ENCODE results near the gene TIMP1.

The TIMP1 gene

DNA sequence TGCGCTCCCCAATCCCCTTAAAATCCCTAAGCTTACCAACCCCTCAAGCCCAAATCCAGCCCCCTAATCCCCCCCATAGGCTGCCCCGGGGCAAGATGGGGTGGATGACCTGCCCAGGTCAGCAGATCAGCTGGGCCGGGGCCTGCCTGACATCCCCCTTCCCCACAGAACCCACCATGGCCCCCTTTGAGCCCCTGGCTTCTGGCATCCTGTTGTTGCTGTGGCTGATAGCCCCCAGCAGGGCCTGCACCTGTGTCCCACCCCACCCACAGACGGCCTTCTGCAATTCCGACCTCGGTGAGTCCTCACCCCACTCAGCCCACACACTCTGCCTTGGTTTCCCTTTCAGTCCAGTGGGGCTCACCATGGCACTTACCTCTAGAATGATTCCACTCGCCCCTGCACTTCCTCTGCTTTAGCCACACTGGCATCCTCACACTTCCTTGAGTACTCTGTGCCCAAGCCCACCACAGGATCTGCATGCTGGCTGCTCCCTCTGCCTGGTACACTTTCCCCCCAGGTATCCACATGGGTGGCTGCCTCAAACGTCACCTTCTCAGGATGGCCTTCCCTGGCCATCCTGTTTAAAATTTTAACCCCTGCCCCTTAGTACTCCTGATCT lies 1.1 kb downstream of the TIMP1 start:
- peak overlapping the region; percentile 21 for H3K4me3 ChIP-seq (ENCODE audit: insufficient read length, low read depth)
- no peak for TF ChIP-seq SUZ12 (IDR thresholded peaks at IDR 0.05; ENCODE audit: extremely low read depth, insufficient read depth, insufficient read length)
- no peak for TF ChIP-seq YY1 (IDR thresholded peaks at IDR 0.05; ENCODE audit: insufficient read depth, insufficient read length)
- TF ChIP-seq ZNF274 (IDR thresholded peaks at IDR 0.05; ENCODE audit: low read depth, low read length): no peak
- H3K9ac ChIP-seq (ENCODE audit: insufficient read length, low read depth): no peak overlapping the region
- no peak for DNase-seq (ENCODE audit: low read depth, low spot score)
- H3K36me3 ChIP-seq (ENCODE audit: insufficient read depth, insufficient read length, low read length): peaks cover 37% of the 10 kb centered on the region
- H3K4me1 ChIP-seq (ENCODE audit: insufficient read depth, insufficient read length): peaks cover 9% of the 10 kb centered on the region
- no peaks in the 10 kb centered on the region for H3K27me3 ChIP-seq (ENCODE audit: insufficient read depth, insufficient read length)
- H3K9me3 ChIP-seq (ENCODE audit: insufficient read depth, low read length): no peaks in the 10 kb centered on the region

DNA sequence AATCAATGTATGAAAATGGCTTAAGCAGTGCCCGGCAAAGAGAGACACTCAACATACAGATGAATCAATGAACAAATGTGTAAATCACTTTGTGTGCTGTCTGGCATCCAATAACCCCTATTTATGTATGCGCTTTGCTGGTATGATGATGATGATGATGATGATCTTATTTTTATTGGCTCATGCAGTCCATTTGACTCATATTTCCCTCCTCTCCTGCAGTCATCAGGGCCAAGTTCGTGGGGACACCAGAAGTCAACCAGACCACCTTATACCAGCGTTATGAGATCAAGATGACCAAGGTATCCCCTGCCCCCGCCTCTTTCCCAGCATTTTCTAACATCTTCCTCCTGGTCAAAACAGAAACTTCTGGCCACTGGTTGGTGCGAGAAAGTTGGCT lies 2.5 kb downstream of the TIMP1 start:
- H3K4me1 ChIP-seq (ENCODE audit: insufficient read depth, insufficient read length): peaks cover 4% of the 10 kb centered on the region
- TF ChIP-seq SUZ12 (IDR thresholded peaks at IDR 0.05; ENCODE audit: extremely low read depth, insufficient read depth, insufficient read length): no peak
- TF ChIP-seq ZNF274 (IDR thresholded peaks at IDR 0.05; ENCODE audit: low read depth, low read length): no peak
- TF ChIP-seq YY1 (IDR thresholded peaks at IDR 0.05; ENCODE audit: insufficient read depth, insufficient read length): no peak
- no peaks in the 10 kb centered on the region for H3K27me3 ChIP-seq (ENCODE audit: insufficient read depth, insufficient read length)
- H3K9ac ChIP-seq (ENCODE audit: insufficient read length, low read depth): no peak overlapping the region
- no peaks in the 10 kb centered on the region for H3K9me3 ChIP-seq (ENCODE audit: insufficient read depth, low read length)
- DNase-seq (ENCODE audit: low read depth, low spot score): no peak
- no peak overlapping the region for H3K4me3 ChIP-seq (ENCODE audit: insufficient read length, low read depth)
- peaks cover 37% of the 10 kb centered on the region for H3K36me3 ChIP-seq (ENCODE audit: insufficient read depth, insufficient read length, low read length)

DNA sequence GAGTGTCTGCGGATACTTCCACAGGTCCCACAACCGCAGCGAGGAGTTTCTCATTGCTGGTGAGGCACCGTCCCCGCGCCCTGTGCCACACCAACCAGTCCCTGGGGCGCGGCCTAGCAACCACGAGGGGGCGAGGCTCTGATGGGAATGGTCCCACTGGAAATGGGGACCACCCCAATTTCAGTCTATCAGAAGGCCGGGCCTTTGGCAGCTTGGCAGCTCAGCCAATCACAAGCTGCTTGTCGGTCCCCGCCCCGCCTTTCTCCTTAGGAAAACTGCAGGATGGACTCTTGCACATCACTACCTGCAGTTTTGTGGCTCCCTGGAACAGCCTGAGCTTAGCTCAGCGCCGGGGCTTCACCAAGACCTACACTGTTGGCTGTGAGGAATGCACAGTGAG lies 3.0 kb downstream of the TIMP1 start:
- Histone ChIP-seq H3K4me3 (ENCODE audit: insufficient read length, low read depth) (no peak overlapping the region), H3K9ac (ENCODE audit: insufficient read length, low read depth) (no peak overlapping the region)
- TF ChIP-seq YY1 (IDR thresholded peaks at IDR 0.05; ENCODE audit: insufficient read depth, insufficient read length) (no peak), ZNF274 (IDR thresholded peaks at IDR 0.05; ENCODE audit: low read depth, low read length) (no peak), SUZ12 (IDR thresholded peaks at IDR 0.05; ENCODE audit: extremely low read depth, insufficient read depth, insufficient read length) (no peak)

DNA sequence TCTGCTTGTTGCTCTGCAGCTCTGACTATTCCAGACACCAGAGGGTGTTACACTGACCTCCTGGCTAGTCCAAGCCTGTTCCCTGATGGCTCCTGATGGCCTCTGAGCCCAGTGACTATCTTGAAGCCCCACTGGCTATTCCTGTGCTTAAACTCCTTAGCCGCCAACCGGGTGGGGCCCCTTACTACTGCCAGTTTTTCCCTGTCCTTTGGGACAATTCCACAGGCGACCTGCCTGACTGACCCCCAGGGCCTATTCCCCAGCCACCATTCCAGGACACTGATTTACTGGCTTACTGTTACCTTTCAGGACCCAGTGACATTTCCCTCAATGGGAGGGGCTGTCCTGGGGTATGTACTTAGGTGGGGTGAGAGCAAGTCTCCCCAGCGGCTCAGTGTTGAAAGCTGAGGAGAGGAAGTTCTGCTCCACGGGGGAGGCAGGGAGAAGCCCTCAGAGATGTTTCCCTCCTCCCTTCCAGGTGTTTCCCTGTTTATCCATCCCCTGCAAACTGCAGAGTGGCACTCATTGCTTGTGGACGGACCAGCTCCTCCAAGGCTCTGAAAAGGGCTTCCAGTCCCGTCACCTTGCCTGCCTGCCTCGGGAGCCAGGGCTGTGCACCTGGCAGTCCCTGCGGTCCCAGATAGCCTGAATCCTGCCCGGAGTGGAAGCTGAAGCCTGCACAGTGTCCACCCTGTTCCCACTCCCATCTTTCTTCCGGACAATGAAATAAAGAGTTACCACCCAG lies 4.0 kb downstream of the TIMP1 start:
- Histone ChIP-seq H3K4me3 (ENCODE audit: insufficient read length, low read depth) (no peak overlapping the region), H3K9me3 (ENCODE audit: insufficient read depth, low read length) (no peaks in the 10 kb centered on the region), H3K36me3 (ENCODE audit: insufficient read depth, insufficient read length, low read length) (peaks cover 37% of the 10 kb centered on the region), H3K27me3 (ENCODE audit: insufficient read depth, insufficient read length) (no peaks in the 10 kb centered on the region), H3K9ac (ENCODE audit: insufficient read length, low read depth) (no peak overlapping the region), H3K4me1 (ENCODE audit: insufficient read depth, insufficient read length) (peaks cover 4% of the 10 kb centered on the region)
- TF ChIP-seq SUZ12 (IDR thresholded peaks at IDR 0.05; ENCODE audit: extremely low read depth, insufficient read depth, insufficient read length): no peak
- no peak for TF ChIP-seq ZNF274 (IDR thresholded peaks at IDR 0.05; ENCODE audit: low read depth, low read length)
- no peak for TF ChIP-seq YY1 (IDR thresholded peaks at IDR 0.05; ENCODE audit: insufficient read depth, insufficient read length)
- DNase-seq (ENCODE audit: low read depth, low spot score): no peak

More for the DNA sequence above, 3.0 kb downstream of the TIMP1 start:
- H3K9me3 ChIP-seq (ENCODE audit: insufficient read depth, low read length): no peaks in the 10 kb centered on the region
- no peak for DNase-seq (ENCODE audit: low read depth, low spot score)
- peaks cover 4% of the 10 kb centered on the region for H3K4me1 ChIP-seq (ENCODE audit: insufficient read depth, insufficient read length)
- peaks cover 37% of the 10 kb centered on the region for H3K36me3 ChIP-seq (ENCODE audit: insufficient read depth, insufficient read length, low read length)
- H3K27me3 ChIP-seq (ENCODE audit: insufficient read depth, insufficient read length): no peaks in the 10 kb centered on the region

DNA sequence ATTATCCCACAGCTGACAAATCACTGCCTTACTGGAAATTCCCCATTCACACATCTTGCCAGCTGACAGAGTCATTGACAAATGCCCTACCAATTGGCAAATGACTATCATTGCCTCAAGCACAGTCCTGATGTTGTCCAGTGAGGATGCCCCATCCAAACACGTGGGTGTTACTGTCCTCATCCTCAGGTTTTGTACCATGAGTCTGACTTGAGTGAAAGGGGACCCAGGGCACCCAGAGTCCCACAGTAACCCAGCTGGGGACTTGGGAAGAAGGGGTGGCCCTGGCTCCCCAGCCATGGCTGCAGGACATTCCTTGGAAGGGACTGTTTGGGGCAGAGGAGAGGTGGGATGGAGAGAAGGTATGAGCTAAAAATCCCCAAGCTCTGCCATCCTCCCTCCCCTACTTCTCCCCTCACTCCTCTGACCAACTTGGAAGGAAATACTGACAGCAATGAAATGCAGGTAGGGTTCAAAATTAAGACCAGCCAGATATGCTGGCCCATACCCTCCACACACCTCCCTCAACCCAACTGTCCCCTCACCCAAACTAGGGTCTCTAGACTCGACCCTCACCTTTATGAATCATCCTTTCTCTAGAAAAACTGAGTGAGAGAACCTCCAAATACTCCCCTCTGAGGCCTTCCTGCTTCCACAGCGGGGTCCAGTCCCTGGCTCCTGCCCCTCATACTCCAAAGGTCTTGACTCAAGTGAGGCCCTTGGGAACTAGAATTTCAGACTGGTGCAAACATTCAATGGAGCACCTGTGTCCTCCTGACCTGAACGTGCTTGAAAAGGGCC lies 5.1 kb downstream of the TIMP1 start:
- H3K4me1 ChIP-seq (ENCODE audit: insufficient read depth, insufficient read length): peaks cover 4% of the 10 kb centered on the region
- no peak overlapping the region for H3K9ac ChIP-seq (ENCODE audit: insufficient read length, low read depth)
- H3K9me3 ChIP-seq (ENCODE audit: insufficient read depth, low read length): no peaks in the 10 kb centered on the region
- H3K36me3 ChIP-seq (ENCODE audit: insufficient read depth, insufficient read length, low read length): peaks cover 37% of the 10 kb centered on the region
- DNase-seq (ENCODE audit: low read depth, low spot score): no peak
- no peak for TF ChIP-seq ZNF274 (IDR thresholded peaks at IDR 0.05; ENCODE audit: low read depth, low read length)
- no peak for TF ChIP-seq SUZ12 (IDR thresholded peaks at IDR 0.05; ENCODE audit: extremely low read depth, insufficient read depth, insufficient read length)
- no peak for TF ChIP-seq YY1 (IDR thresholded peaks at IDR 0.05; ENCODE audit: insufficient read depth, insufficient read length)
- no peaks in the 10 kb centered on the region for H3K27me3 ChIP-seq (ENCODE audit: insufficient read depth, insufficient read length)
- no peak overlapping the region for H3K4me3 ChIP-seq (ENCODE audit: insufficient read length, low read depth)

DNA sequence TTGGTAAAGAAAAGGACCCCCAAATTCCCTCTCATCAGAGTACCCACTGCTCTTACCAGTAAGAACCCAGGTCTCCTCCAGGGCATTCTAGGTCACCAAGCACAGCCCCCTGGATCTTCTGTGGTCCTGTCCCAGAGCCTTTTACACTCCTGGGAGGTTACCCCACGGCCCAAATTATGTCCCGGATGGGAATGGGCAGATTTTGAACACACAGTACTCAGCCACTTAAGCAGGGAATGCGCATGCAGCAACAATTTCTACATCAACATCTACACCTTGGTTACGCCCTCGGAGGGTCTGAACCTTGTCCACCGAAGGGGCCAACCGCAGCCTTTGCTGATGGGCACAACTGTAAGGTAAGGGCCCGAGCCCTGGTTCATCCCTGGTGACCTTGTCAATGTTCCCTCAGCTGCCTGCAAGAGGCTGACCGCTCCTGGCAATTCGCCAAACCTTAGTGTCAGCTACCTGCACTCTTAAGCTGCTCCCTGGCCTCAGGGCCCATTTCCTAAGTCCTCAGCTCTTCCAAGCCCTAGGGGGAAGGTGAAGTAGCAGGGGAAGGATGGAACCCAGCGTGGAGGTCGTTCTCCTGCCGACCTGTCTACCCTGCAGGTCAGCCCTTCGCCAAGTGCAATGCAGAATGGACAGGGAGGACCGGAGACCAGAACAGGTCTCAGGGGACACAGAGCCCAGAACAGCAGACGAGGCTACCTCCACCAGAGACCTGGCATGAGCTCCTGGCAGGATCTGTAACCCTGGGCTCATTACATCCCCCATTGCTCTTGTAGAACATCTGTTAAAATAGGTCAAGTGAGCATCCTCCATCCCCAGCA lies 5.9 kb downstream of the TIMP1 start:
- H3K36me3 ChIP-seq (ENCODE audit: insufficient read depth, insufficient read length, low read length): peaks cover 37% of the 10 kb centered on the region
- H3K4me1 ChIP-seq (ENCODE audit: insufficient read depth, insufficient read length): peaks cover 4% of the 10 kb centered on the region
- H3K9me3 ChIP-seq (ENCODE audit: insufficient read depth, low read length): no peaks in the 10 kb centered on the region
- no peaks in the 10 kb centered on the region for H3K27me3 ChIP-seq (ENCODE audit: insufficient read depth, insufficient read length)
- H3K9ac ChIP-seq (ENCODE audit: insufficient read length, low read depth): no peak overlapping the region
- TF ChIP-seq ZNF274 (IDR thresholded peaks at IDR 0.05; ENCODE audit: low read depth, low read length) (no peak), SUZ12 (IDR thresholded peaks at IDR 0.05; ENCODE audit: extremely low read depth, insufficient read depth, insufficient read length) (no peak), YY1 (IDR thresholded peaks at IDR 0.05; ENCODE audit: insufficient read depth, insufficient read length) (no peak)
- no peak overlapping the region for H3K4me3 ChIP-seq (ENCODE audit: insufficient read length, low read depth)
- no peak for DNase-seq (ENCODE audit: low read depth, low spot score)

Measured in NT2/D1 (cell line).